ENCODE measurements around the gene AMZ1.

GRCh38 chr7:2687881-2688318 is at the start of gene AMZ1:
- no peak for TF ChIP-seq POLR2A (IDR thresholded peaks at IDR 0.05)
- no peak for TF ChIP-seq CTCF (IDR thresholded peaks at IDR 0.05)
